HG03064 (cell line): ENCODE data around the gene SLU7.

ENCODE experiments used
- ATAC-seq: cut with Tn5 transposase; IDR thresholded peaks from one replicate; pipeline ENCODE4 v1.9.1; 2021; ENCODE audit warnings: low read depth; ENCODE audit not compliant: unreplicated experiment

The SLU7 gene

DNA sequence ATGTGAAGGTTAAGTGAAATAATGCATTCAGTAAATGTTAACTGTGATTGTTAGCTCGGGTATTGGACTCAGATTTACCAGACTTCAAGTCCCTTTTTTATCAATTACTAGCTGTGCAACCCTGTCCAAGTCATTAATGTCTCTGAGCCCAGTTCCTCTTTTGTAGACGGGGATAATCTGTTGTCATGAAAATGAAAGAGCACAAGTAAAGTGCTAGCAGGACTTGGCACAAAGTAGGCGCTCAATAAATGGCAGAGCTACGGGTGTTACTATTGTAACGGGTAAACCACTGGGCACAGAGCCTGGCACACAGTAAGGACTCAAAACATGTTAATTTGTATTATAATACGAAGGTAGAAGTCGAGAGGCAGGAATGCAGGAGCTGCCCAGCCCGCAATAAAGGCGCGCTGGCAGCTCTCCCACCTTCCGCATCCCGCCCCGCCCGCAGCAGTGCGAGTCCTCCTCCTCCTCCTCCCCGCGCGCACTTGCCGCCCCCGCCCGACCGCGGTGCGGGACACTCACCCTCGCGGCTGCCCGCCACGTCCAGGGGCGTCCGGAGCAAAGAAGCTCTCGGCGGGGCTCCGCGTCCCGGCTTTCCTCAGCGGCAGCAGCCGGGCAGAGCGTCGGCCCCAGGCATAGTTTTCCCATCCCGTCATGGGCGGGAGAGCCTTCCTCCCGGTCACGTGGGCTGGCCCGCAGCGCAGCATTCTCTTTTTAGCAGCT is 48.7 kb downstream of the SLU7 start, which contains the start of gene C1QTNF2:
Gene C1QTNF2 (minus strand): TSS at position 637 of the 723 bp plus-strand sequence. CDS start 15,615 bp downstream, outside the sequence.
- no peak for ATAC-seq

- no peak for ATAC-seq
Observed at GRCh38 chr5:160367885-160368284, 51.0 kb downstream of the SLU7 start.

- no peak for ATAC-seq
Observed at GRCh38 chr5:160367261-160367660, 51.6 kb downstream of the SLU7 start.

DNA sequence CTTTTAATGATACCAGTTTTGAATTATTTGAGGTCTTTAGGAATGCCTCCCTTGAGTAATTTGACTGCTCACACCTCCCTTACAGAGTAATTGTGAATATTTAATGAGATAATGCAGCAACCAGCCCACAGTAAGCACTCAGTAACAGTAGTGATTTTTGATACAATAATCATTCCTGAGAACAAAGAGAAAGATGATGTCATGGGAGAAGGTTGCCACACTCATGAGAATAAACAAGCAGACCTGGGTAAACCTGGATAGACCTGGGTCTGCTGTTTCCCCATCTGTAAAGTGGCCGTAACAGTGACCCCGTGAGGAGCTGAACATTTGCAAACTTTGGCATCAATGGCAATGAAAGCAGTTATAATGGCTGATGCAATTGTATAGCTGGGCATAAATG is 52.7 kb downstream of the SLU7 start:
- no peak for ATAC-seq

DNA sequence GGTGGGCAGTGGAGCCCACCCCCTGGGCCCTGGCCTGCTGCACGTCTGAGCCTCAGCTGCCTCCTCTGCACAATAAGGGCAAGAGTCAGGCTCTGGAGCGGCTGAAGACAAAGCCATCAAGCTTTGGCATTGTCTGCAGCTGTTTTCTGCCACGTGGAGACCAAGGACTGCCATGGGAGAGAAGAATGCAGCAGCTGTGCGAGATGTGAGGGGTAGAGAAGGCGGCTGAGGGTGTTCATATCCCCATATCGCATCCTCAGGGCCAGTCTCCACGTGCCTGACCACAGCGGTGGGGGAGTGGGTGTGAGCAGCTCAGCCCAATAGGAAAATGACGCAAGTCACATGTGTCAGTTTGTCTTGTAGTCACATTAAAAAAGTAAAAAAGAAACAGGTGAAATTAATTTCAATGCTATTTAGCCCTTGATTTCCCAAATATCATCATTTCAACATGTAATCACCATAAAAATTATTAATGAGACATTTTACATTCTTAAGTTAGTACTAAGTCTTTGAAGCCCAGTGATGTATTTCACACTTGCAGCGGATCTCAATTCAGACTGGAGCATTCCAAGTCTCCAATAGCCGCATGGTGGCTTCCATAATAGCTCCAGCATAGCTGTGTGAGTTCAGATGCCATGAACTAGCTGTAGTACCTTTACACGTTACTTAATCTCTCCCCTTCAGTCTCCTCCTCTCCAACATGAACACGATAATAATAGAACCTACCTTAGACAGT is 55.1 kb downstream of the SLU7 start:
- no peak for ATAC-seq

GRCh38 chr5:160363211-160363610 is 55.7 kb downstream of the SLU7 start:
- ATAC-seq: no peak

- no peak for ATAC-seq
Observed at GRCh38 chr5:160361624-160362228, 57.2 kb downstream of the SLU7 start.

DNA sequence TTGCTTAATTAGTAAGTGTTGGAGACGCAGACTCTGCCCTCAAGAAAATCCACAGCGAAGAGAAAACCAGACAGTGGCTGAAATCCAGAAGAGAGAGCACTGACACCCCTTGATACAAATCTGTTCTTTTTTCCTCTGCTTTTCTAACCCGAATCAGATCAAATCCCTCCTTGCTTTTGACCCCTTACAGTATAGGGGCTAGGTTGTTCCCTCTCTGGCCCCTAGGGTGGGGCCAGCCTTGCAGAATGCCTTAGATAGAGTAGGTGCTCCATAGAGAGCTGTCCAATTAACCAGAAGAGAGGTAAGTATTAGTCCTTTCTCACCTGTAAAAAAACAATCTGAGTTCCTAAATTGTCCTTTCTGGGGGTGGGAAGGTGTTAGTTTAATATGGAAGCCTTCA is 58.6 kb downstream of the SLU7 start:
- ATAC-seq: no peak

GRCh38 chr5:160359816-160360215 is 59.1 kb downstream of the SLU7 start:
- no peak for ATAC-seq

DNA sequence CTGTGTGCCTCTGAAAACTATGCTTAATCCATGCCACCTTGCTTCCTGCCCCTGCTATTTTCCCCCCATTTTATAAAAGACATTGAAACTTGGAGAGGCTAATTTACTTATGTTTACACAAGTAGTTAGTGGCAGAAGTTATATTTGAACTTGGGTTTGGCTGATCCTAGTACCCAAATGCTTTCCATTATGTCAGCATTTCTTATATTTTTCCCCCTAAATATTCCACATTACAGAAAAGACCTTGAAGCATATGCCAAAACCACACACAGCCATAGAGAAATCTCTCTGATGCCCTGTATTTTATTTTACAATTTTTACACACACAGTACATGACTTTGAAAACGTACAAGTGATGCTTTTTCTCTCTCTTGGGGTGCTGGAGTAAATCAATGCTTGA is 59.6 kb downstream of the SLU7 start:
- no peak for ATAC-seq

GRCh38 chr5:160357861-160358411 is 60.9 kb downstream of the SLU7 start:
- ATAC-seq: no peak

DNA sequence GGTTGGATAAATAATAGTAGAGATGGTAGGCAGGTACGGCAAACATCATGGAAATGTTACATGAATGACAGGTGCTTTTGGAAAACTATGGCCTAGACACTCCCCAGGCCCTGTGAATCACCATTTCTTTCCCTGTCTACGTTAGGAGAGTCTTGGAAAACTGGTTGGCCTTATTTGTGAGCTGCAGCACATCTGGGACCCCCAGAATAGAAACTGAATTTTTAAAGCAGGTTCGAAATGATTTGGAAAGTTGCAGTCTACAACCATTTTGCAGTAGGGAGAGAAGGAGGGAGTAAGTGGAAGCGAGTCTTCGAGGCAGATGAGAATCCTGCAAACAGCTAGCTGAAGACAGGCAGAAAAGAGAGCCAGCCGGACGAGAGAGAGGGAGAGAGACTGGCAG is 61.5 kb downstream of the SLU7 start:
- ATAC-seq: no peak

GRCh38 chr5:160356550-160357347 is 62.1 kb downstream of the SLU7 start:
- no peak for ATAC-seq

DNA sequence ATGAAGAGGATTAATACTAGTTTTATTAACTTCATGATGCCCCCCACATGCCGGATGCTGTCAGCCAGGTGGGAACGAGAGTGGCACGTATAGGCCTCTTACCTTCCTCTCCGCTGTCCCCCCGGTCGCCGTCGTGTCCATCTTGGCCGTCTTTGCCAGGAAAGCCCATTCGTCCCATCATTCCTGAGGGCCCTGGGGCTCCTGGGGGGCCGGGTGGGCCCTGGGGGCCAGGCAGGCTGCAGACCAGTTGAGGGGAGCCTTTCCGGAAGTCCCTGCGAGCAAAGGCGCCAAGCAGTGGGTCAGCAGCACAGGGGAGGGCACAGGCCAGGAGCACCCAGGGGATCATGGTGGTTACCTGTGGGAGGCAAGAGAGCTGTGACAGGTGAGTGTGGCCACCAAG is 64.2 kb downstream of the SLU7 start:
- ATAC-seq: no peak

DNA sequence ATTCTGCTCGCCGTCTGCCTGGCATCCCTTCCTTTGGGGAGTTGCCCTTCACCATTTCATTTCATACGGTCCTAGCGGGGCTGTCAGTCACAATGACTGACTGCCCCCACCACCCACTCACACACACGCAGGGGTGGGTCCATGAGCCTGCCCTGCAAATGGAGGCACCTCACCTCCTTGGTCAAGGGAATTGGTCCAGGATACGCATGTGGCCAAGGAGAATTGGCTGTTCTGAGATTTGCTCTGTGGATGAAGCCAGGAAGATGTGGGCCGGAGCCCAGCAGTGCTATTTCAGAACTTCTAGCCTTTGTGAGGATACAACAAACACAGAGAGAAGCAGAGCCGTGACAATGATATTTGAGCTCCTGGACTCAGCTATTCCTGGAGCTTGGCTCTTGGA is 65.5 kb downstream of the SLU7 start:
- no peak for ATAC-seq

- ATAC-seq: no peak
Observed at GRCh38 chr5:160352308-160352707, 66.6 kb downstream of the SLU7 start.
